ENCODE results near the gene FLYWCH1.

DNA sequence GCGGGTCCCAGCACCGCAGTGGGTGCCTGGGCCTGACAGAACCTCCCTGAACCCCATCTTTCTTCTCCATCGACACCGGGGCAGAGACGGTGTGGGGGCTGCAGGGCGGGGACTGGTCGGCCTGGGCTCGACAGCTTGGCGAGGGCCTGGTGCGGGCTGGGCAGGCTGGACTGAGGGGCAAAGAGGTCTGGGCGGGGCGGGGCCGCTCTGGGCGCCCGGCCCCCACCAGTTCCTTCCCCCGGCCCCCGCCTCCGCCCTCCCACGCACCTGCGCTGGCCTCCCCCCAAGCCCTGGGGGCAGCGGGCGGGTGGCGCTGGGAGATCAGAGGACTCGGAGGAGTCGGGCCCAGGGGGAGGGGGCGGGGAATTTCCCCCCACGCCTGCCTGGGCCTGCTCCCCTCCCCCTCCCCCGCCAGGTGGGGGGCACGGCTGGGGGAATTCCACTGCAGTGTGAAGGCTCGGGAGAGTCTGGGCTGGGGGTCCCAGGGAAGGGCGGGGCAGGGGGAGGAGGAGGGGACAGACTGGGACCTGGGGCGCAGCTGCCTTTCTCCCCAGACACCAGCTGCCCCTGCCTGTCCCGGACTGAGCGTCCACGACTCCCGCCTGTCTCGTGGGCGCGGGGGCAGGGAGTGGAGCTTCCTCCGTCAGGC, 51.5 kb downstream of the FLYWCH1 start:
- no peak for TF ChIP-seq FOXA1 (IDR thresholded peaks at IDR 0.05)
- no peak for TF ChIP-seq LEF1 (IDR thresholded peaks at IDR 0.05; ENCODE audit: borderline replicate concordance)
- no peak for TF ChIP-seq TARDBP (IDR thresholded peaks at IDR 0.05)
- TF ChIP-seq SUZ12 (IDR thresholded peaks at IDR 0.05): no peak
